CD14-positive monocyte (primary cell): ENCODE results near the gene SMARCA2. TPM values are rescaled to one million over a fixed set of nuclear protein-coding genes. Genes with fewer than 3 reads are reported as not detected.
A peak's percentile ranks its signal among the peaks of the same experiment; 100 is the strongest.

ENCODE experiments used
- DNase-seq, 3 donors: peaks; one replicate each; pipeline ENCODE4 v3.0.0-alpha.2; 2011 to 2022
- H2AFZ ChIP-seq: 2 replicates; pipeline ENCODE4 v1.6.0; 2012; ENCODE audit warnings: mild to moderate bottlenecking, low read depth, low read length, inconsistent platforms; ENCODE audit not compliant: insufficient read depth, poor library complexity, severe bottlenecking
- H3K27ac ChIP-seq, 2 donors: 1 replicate in 1 of 2; 2 replicates in 1 of 2; pipeline ENCODE4 v1.5.1; 2012 to 2013; ENCODE audit warnings: low read length in 2 of 2, control low read depth in 1 of 2, inconsistent platforms in 1 of 2, low read depth in 1 of 2, mild to moderate bottlenecking in 1 of 2
- H3K27me3 ChIP-seq, 2 donors: one replicate each; pipeline versions ENCODE4 v1.6.0 to v1.6.1; 2011 to 2013; ENCODE audit warnings: low read length in 2 of 2; ENCODE audit not compliant: control insufficient read depth in 2 of 2, insufficient read depth in 2 of 2
- H3K36me3 ChIP-seq, 2 donors: replicated peaks in 1 of 2; 1 replicate in 1 of 2; 2 replicates in 1 of 2; pipeline versions ENCODE4 v1.5.1 to v1.6.1; 2012 to 2013; ENCODE audit warnings: low read length in 2 of 2, control low read depth in 1 of 2, inconsistent platforms in 1 of 2, mild to moderate bottlenecking in 1 of 2; ENCODE audit not compliant: insufficient read depth in 2 of 2, control insufficient read depth in 1 of 2
- H3K4me1 ChIP-seq, 2 donors: 1 replicate in 1 of 2; 2 replicates in 1 of 2; pipeline versions ENCODE4 v1.5.1 to v1.6.1; 2012 to 2013; ENCODE audit warnings: low read length in 2 of 2, control low read depth in 1 of 2, inconsistent platforms in 1 of 2, mild to moderate bottlenecking in 1 of 2, moderate library complexity in 1 of 2; ENCODE audit not compliant: insufficient read depth in 2 of 2, control insufficient read depth in 1 of 2
- H3K4me2 ChIP-seq: replicated peaks from 2 replicates; pipeline ENCODE3; 2012; ENCODE audit warnings: low read length, moderate library complexity, mild to moderate bottlenecking; ENCODE audit not compliant: poor library complexity, severe bottlenecking; ENCODE audit errors: extremely low read depth
- H3K4me3 ChIP-seq, 3 experiments: fragments of 200-600 bp in 1 of 3; sonication (generic) in 1 of 3; replicated peaks in 1 of 3; 1 replicate in 2 of 3; 2 replicates in 1 of 3; pipeline ENCODE4 v1.5.1; 2011 to 2013; ENCODE audit warnings: low read length in 3 of 3, mild to moderate bottlenecking in 3 of 3, control low read depth in 2 of 3, low read depth in 2 of 3, inconsistent platforms in 1 of 3, moderate library complexity in 1 of 3
- H3K79me2 ChIP-seq: 2 replicates; pipeline ENCODE4 v1.6.0; 2012; ENCODE audit warnings: mild to moderate bottlenecking, control low read depth, inconsistent platforms, low read length, moderate library complexity; ENCODE audit not compliant: insufficient read depth
- H3K9ac ChIP-seq: 2 replicates; pipeline ENCODE4 v1.6.0; 2017; ENCODE audit warnings: low read length, mild to moderate bottlenecking; ENCODE audit not compliant: insufficient read depth, poor library complexity, severe bottlenecking
- H3K9me3 ChIP-seq, 2 donors: replicated peaks in 1 of 2; 1 replicate in 1 of 2; 2 replicates in 1 of 2; pipeline versions ENCODE4 v1.5.1 to v1.6.1; 2012 to 2013; ENCODE audit warnings: low read length in 2 of 2, control low read depth in 1 of 2; ENCODE audit not compliant: control insufficient read depth in 1 of 2, insufficient read depth in 1 of 2
- H4K20me1 ChIP-seq: 2 replicates; pipeline ENCODE4 v1.6.0; 2012; ENCODE audit warnings: mild to moderate bottlenecking, low read length, control low read depth, moderate library complexity; ENCODE audit not compliant: insufficient read depth
- H3K27ac Mint-ChIP-seq, 7 donors: one replicate each; pipeline ENCODE4 v1.8.0; 2020; ENCODE audit warnings: mild to moderate bottlenecking in 7 of 7, mixed read lengths in 7 of 7, moderate library complexity in 6 of 7, inconsistent platforms in 2 of 7
- H3K27me3 Mint-ChIP-seq, 3 donors: one replicate each; pipeline ENCODE4 v1.8.0; 2021 to 2022; ENCODE audit warnings: low read depth in 3 of 3, mild to moderate bottlenecking in 3 of 3, mixed read lengths in 3 of 3, moderate library complexity in 3 of 3, inconsistent platforms in 1 of 3
- H3K36me3 Mint-ChIP-seq, 2 donors: one replicate each; pipeline ENCODE4 v1.8.0; 2020; ENCODE audit warnings: mixed read lengths in 2 of 2, inconsistent platforms in 1 of 2, mild to moderate bottlenecking in 1 of 2
- H3K4me1 Mint-ChIP-seq: one replicate; pipeline ENCODE4 v1.8.0; 2020; ENCODE audit warnings: mild to moderate bottlenecking, mixed read lengths
- H3K4me3 Mint-ChIP-seq, 2 donors: one replicate each; pipeline ENCODE4 v1.8.0; 2020; ENCODE audit warnings: mild to moderate bottlenecking in 2 of 2, mixed read lengths in 2 of 2, moderate library complexity in 1 of 2
- H3K9me3 Mint-ChIP-seq, 7 donors: one replicate each; pipeline ENCODE4 v1.8.0; 2020 to 2022; ENCODE audit warnings: mixed read lengths in 7 of 7, mild to moderate bottlenecking in 6 of 7, moderate library complexity in 6 of 7, inconsistent platforms in 2 of 7
- WGBS: methylation state at CpG from one replicate; pipeline ENCODE4 v1.1.5; 2013; ENCODE audit warnings: missing lambda C conversion rate; ENCODE audit not compliant: insufficient coverage; 5-methylcytosine and 5-hydroxymethylcytosine counted together
- intact Hi-C, 2 donors: fragments of 100-400 bp; cut with micrococcal nuclease; formaldehyde crosslinking; loops; one replicate each; pipeline versions ENCODE4 v1.15.0 to v1.15.1; 2023
- polyA plus RNA-seq, 3 donors: library from polyadenylated mRNA; depleted of rRNA in 1 of 3; unstranded in 2 of 3; stranded (reverse) in 1 of 3; fragments of 300-500 nt in 2 of 3; fragments of >200 nt in 1 of 3; fragmentation: Illumina TruSeq in 2 of 3; gene quantifications; 1 replicate in 2 of 3; 2 replicates in 1 of 3; pipeline ENCODE4 v1.2.3, GENCODE V29; 2012 to 2021
- TF ChIP-seq, protein P1 (sequence below): fragments of 200-600 bp; IDR thresholded peaks from one replicate; pipeline ENCODE4 v1.8.0; 2022; ENCODE audit warnings: antibody characterized with exemption, mild to moderate bottlenecking

The SMARCA2 gene
- polyA plus RNA-seq, 3 donors = 11.0 to 54.7 (median 11.8) TPM

- peaks cover 9% of the 10 kb centered on the region for H4K20me1 ChIP-seq
- H3K9me3 Mint-ChIP-seq = no peaks in the 10 kb centered on the region
- no peak overlapping the region for H2AFZ ChIP-seq
- peak overlapping the region in 2 of 7 donors; percentile 26 to 56 for H3K27ac Mint-ChIP-seq
- H3K27ac ChIP-seq = no peak overlapping the region
- H3K4me3 ChIP-seq = no peak overlapping the region
- intact Hi-C loops = loop anchor here in 1 of 2 donors (5.0 kb wide), 1 partner anchor 33 kb away; no protein-coding TSS in a partner anchor
- no peak overlapping the region for H3K4me2 ChIP-seq
- H3K4me1 Mint-ChIP-seq = no peaks in the 10 kb centered on the region
- H3K79me2 ChIP-seq = peaks cover 23% of the 10 kb centered on the region
- TF ChIP-seq, protein P1, sequence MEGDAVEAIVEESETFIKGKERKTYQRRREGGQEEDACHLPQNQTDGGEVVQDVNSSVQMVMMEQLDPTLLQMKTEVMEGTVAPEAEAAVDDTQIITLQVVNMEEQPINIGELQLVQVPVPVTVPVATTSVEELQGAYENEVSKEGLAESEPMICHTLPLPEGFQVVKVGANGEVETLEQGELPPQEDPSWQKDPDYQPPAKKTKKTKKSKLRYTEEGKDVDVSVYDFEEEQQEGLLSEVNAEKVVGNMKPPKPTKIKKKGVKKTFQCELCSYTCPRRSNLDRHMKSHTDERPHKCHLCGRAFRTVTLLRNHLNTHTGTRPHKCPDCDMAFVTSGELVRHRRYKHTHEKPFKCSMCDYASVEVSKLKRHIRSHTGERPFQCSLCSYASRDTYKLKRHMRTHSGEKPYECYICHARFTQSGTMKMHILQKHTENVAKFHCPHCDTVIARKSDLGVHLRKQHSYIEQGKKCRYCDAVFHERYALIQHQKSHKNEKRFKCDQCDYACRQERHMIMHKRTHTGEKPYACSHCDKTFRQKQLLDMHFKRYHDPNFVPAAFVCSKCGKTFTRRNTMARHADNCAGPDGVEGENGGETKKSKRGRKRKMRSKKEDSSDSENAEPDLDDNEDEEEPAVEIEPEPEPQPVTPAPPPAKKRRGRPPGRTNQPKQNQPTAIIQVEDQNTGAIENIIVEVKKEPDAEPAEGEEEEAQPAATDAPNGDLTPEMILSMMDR = no peak
- no peaks in the 10 kb centered on the region for H3K4me1 ChIP-seq
- no peak for DNase-seq
- WGBS = 95% methylated on average over 8 of the region's 11 CpGs
- peaks cover 17 to 60% of the 10 kb centered on the region in 2 donors for H3K36me3 ChIP-seq
- H3K9ac ChIP-seq = no peak overlapping the region
- H3K4me3 Mint-ChIP-seq = no peak overlapping the region
- H3K9me3 ChIP-seq = no peaks in the 10 kb centered on the region
- H3K27me3 Mint-ChIP-seq = no peaks in the 10 kb centered on the region
- peaks cover 43 to 45% of the 10 kb centered on the region in 2 donors for H3K36me3 Mint-ChIP-seq
- H3K27me3 ChIP-seq = no peaks in the 10 kb centered on the region
Measured at GRCh38 chr9:2174911-2175310, 159.8 kb downstream of the SMARCA2 start.

DNA sequence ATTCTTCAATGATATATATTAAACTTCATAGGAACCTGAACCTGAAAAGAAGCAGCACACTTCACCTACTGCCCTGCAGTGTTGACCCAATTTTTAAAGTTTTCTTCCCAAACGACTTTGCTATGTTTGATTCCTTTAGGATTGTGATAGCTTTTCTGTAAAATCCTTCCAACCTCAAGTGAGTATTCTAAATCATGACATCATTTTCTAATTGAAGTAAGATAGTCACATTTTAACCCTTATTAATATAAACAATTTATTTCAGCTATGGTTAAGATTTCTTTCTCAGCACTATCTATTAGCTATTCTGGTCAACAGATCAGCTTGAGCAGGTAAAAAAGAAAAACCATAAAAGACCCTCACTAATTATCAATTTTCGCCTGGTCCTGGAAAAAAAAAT lies 162.0 kb downstream of the SMARCA2 start:
- Histone ChIP-seq H3K79me2 (peaks cover 23% of the 10 kb centered on the region), H3K36me3 (peaks cover 4 to 51% of the 10 kb centered on the region in 2 donors), H3K27ac (no peak overlapping the region), H4K20me1 (peaks cover 6% of the 10 kb centered on the region), H3K9ac (no peak overlapping the region), H3K4me3 (no peak overlapping the region), H3K9me3 (no peaks in the 10 kb centered on the region), H2AFZ (no peak overlapping the region), H3K4me1 (no peaks in the 10 kb centered on the region), H3K4me2 (no peak overlapping the region), H3K27me3 (no peaks in the 10 kb centered on the region)
- TF ChIP-seq, protein P1 = no peak
- H3K27me3 Mint-ChIP-seq = no peaks in the 10 kb centered on the region
- H3K9me3 Mint-ChIP-seq = no peaks in the 10 kb centered on the region
- WGBS = no CpG with 5 or more reads among the region's 2 CpGs
- intact Hi-C loops = loop anchor here in 1 of 2 donors (5.0 kb wide), 1 partner anchor 35 kb away; no protein-coding TSS in a partner anchor
- H3K36me3 Mint-ChIP-seq = peaks cover 28 to 31% of the 10 kb centered on the region in 2 donors
- no peak overlapping the region for H3K4me3 Mint-ChIP-seq
- H3K27ac Mint-ChIP-seq = no peak overlapping the region
- no peak for DNase-seq
- no peaks in the 10 kb centered on the region for H3K4me1 Mint-ChIP-seq
